Bronchial epithelial cell (primary cell): ENCODE results near the gene FSIP1. TPM values are rescaled to one million over a fixed set of nuclear protein-coding genes. Genes with fewer than 3 reads are reported as not detected.

Experiments
- DNase-seq: peaks from one replicate; pipeline ENCODE4 v3.0.0-alpha.2; 2010; ENCODE audit warnings: low read depth
- FAIRE-seq: peaks from 2 replicates; lab custom pipeline; 2011; peaks lifted over from hg19 to GRCh38; lab: Jason Lieb, UNC
- H3K27me3 ChIP-seq: 2 replicates; pipeline ENCODE4 v1.5.1; 2011; ENCODE audit warnings: low read length; ENCODE audit not compliant: control insufficient read depth, insufficient read depth
- H3K36me3 ChIP-seq: 2 replicates; pipeline ENCODE4 v1.5.1; 2011; ENCODE audit warnings: low read length; ENCODE audit not compliant: control insufficient read depth, insufficient read depth
- H3K4me3 ChIP-seq: 2 replicates; pipeline ENCODE4 v1.5.1; 2011; ENCODE audit warnings: mild to moderate bottlenecking, low read depth, low read length, control low read depth
- CTCF ChIP-seq: IDR thresholded peaks from 2 replicates; pipeline ENCODE4 v1.5.1; 2011; ENCODE audit warnings: mild to moderate bottlenecking, moderate library complexity, low read length, control low read depth, inconsistent platforms; ENCODE audit not compliant: insufficient read depth, severe bottlenecking
- total RNA-seq: library from RNA; depleted of rRNA; stranded (reverse); fragments of >200 nt; gene quantifications from 2 replicates; pipeline ENCODE4 v1.2.1, GENCODE V29; 2014

FSIP1 gene
- total RNA-seq, 1 donor from 2014 or later, result 9.5 TPM

GRCh38 chr15:39807791-39808190 lies 25.1 kb upstream of the FSIP1 start:
- FAIRE-seq (no peak), DNase-seq (no peak)
- H3K4me3 ChIP-seq, result no peak overlapping the region
- no peaks in the 10 kb centered on the region for H3K27me3 ChIP-seq
- no peaks in the 10 kb centered on the region for H3K36me3 ChIP-seq
- no peak for TF ChIP-seq CTCF

- H3K27me3 ChIP-seq, result no peaks in the 10 kb centered on the region
- no peak for FAIRE-seq
- no peaks in the 10 kb centered on the region for H3K36me3 ChIP-seq
- no peak overlapping the region for H3K4me3 ChIP-seq
- no peak for TF ChIP-seq CTCF
- DNase-seq, result peak; percentile 98
Observed at GRCh38 chr15:39804026-39804425, 21.4 kb upstream of the FSIP1 start.

- no peak for TF ChIP-seq CTCF
- H3K36me3 ChIP-seq, result no peaks in the 10 kb centered on the region
- H3K27me3 ChIP-seq, result no peaks in the 10 kb centered on the region
- FAIRE-seq, result no peak
- DNase-seq, result no peak
- no peak overlapping the region for H3K4me3 ChIP-seq
Observed at GRCh38 chr15:39803016-39803415, 20.4 kb upstream of the FSIP1 start.

GRCh38 chr15:39801641-39802309 lies 19.1 kb upstream of the FSIP1 start:
- Histone ChIP-seq H3K27me3 (no peaks in the 10 kb centered on the region), H3K36me3 (no peaks in the 10 kb centered on the region), H3K4me3 (no peak overlapping the region)
- peak; percentile 75 for TF ChIP-seq CTCF
- DNase-seq (peak; percentile 25), FAIRE-seq (peak; percentile 76)

GRCh38 chr15:39799552-39800011 lies 16.9 kb upstream of the FSIP1 start:
- no peaks in the 10 kb centered on the region for H3K27me3 ChIP-seq
- DNase-seq, result no peak
- no peak for FAIRE-seq
- TF ChIP-seq CTCF, result no peak
- H3K4me3 ChIP-seq, result no peak overlapping the region
- H3K36me3 ChIP-seq, result no peaks in the 10 kb centered on the region

- Histone ChIP-seq H3K36me3 (no peaks in the 10 kb centered on the region), H3K27me3 (no peaks in the 10 kb centered on the region), H3K4me3 (no peak overlapping the region)
- TF ChIP-seq CTCF, result no peak
- FAIRE-seq (no peak), DNase-seq (no peak)
Observed at GRCh38 chr15:39798382-39798781, 15.7 kb upstream of the FSIP1 start.
